Activated CD4-positive, alpha-beta T cell treated with anti-CD3 and anti-CD28 coated beads, Interleukin-2, amount 50 U/mL, for 4 hours (primary cell): ENCODE results near the gene ZSWIM4.

Experiments used
- DNase-seq, 2 experiments: peaks; one replicate each; pipeline ENCODE4 v3.0.0-alpha.2; 2020

Gene ZSWIM4

DNA sequence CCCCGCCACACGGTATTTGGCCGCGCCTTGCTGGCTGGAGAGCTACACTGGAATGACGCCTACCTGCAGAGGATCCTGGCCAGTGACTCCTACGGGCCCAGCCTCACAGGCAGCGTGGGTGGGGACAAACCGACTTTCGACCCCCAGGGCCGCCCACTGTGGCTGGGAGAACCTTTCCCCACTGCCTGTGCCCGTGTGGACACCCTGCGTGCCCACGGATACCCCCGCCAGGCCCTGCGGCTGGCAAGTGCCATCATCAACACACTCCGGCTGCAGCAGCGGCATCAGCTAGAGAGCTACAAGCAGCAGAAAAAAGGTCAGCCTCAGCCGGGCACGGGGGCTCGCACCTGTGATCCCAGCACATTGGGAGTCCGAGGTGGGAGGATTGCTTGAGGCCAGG is 19.3 kb downstream of the ZSWIM4 start:
- DNase-seq = no peak

DNA sequence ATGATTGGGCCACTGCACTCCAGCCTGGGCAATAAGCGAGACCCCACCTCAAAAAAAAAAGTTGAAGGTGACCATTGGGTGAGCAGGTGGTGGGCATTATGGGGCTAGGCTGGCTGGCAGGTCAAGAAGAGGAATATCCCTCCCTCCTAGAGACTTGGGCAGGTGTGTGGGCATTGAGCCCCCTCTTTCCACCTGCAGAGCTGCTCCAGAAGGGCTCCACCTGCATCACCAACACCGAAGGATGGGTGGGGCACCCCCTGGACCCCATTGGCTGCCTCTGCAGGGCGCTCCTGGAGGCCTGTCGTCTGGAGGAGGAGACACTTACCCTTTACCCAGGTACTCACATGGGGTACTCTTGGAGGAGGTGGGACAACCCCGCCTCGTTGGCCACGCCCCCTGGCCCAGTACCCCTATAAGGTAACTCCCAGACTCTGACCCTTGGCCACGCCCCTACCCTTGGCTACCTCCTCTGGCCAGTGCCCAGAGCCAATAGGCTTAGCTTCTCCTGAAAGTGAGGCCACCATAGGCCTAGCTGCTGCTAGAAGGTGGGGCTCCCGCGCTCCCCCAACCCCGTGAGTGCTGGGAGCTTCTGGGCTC is 21.9 kb downstream of the ZSWIM4 start:
- DNase-seq = no peak

DNA sequence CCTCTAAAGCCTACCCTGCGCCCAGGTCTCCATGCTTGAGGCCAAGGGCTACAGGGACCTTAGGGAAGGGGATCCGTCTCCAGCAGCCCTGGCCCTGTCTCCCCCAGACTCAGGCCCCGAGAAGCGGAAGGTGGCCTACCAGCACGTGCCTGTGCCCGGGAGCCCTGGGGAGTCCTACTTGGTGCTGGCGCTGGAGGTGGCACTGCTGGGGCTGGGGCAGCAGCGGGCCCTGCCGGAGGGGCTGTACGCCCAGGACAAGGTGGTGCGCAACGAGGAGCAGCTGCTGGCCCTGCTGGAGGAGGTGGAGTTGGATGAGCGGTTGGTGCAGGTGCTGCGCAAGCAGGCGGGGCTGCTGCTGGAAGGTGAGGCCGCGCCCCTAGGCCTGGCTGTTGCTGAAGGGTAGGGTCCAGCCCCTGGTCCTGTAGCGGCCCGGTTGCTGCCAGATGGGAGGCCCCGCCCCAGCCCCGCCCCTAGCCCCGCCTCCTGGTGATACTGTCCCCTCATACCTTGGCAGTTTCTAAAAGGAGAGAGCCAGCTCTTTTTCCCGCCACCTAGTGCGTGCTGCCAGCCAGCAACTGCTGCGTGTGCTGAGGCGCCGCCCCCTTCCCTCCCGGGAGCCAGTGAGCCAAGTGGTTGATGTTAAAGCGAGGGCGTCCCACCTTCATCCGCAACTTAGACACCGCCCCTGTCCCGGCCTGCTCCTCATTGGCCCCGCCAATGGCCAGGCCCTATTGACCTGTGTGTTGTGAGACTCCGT is 22.6 kb downstream of the ZSWIM4 start:
- no peak for DNase-seq

DNA sequence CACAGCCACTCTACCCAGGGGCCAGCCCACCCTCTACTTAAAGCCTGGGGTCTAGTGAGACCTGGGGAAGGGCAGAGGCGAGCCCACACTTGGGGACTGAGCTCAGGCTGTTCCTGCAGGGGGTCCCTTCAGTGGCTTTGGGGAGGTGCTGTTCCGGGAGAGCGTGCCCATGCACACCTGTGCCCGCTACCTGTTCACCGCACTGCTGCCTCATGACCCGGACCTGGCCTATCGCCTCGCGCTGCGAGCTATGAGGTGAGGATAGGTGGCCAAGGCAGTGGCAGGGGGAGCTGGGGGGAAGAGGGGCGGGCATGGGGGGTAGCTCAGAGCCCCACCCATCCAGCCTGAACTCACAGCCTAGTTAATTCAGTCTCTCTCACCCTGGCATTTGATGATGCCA is 24.0 kb downstream of the ZSWIM4 start:
- no peak for DNase-seq

DNA sequence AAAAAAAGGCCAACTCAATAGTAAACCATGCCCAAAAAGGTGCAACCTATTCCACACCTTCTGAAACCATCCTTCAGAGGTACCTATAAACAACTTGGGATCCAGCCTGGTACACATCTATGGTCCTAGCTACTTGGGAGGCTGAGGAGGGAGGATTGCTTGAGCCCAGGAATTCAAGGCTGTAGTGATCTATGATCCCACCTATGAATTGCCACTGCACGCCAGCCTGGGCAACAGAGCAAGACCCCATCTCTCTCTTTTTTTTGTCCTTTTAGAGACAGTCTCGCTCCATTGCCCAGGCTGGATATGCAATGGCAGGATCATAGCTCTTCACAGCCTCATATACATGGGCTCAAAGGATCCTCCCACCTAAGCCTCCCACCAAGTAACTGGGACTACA is 26.0 kb downstream of the ZSWIM4 start:
- DNase-seq = no peak

DNA sequence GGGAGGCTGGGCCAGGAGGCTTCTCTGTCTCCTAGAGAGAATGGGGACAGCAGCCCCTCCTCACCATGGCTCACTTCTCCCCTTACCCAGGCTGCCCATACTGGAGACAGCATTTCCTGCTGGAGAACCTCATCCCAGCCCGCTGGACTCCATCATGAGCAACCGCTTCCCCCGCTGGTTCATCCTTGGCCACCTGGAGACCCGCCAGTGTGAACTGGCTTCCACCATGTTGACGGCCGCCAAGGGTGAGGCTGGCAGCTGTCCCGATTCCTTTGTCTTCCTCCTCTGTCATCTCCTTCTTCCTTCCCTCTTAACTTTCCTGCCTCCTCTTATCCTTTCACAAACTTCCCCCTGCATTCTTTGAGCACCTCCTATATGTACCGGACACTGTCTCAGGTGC is 28.0 kb downstream of the ZSWIM4 start:
- DNase-seq = no peak

DNA sequence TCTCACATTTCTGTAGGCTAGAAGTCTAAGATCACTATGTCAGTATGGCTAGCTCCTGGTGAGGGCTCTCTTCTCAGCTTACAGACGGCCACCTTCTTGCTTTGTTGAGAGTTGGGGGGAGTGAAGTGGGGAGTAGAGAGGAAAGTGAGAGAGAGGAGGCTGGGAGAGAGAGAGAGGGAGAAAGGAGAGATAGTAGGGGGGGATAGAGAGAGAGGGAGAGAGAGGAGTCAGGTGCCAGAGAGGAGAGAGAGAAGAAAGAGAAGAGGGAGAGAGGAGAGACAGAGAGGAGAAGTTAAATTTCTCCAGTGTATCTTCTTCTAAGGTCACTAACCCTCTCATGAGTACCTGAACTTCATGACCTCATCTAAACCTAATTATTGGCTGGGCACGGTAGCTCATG is 28.7 kb downstream of the ZSWIM4 start:
- no peak for DNase-seq

DNA sequence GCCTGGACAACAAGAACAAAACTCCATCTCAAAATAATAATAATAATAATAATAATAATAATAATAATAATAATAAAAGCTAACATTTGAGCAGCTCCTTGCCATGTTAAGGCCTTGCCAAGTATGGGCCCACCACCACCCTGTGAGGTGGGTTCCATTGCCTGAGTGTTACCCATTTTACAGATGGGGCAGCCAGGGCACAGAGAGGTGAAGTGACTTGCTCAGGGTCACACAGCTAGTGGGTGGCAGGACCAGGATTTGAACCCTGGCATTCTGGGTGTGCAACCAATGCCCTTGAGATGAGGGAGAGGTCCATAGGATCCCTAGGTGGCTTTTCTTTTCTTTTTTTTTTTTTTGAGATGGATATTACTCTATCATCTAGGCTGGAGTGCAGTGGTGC is 29.5 kb downstream of the ZSWIM4 start:
- DNase-seq = no peak

DNA sequence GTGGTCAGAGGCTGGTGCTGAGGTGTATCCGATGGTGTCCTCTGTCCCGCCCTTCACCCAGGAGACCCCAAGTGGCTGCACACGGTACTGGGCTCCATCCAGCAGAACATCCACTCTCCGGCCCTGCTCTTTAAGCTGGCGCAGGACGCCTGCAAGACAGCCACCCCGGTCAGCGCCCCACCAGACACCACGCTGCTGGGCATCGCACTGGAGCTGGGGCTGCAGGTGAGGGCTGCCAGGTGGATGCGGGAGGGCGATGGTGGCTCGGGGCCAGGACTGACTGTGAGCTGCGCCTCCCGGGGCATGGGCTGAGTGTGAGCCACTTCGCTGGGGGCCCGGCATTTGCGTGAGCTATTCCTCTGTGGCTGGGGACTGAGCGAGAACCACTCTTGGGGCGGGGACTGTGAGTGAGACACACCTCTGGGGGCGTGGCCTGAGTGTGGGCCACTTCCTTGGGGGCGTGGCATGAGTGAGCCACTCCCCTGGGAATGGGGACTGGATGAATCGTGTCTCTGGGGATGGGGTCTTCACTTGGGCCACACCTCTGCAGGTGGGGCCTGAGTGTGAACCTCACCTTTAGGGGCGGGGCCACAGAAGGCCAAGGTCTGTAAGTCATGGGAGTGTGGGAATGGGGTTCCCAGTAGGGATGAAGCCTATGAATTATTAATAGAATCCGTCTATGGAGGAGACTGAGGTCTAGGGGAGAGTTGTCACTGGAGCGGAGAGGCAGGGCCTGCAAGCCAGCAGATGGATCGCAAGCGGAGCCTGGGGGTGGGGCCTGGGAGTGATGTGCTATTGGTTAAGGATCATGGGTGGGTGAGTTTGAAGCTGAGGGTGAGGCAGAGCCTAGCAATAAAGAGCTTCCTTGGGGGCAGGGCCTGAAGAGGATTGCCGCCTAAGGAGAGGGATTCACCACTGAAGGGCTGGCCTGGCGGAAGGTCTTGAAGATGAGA is 30.5 kb downstream of the ZSWIM4 start:
- DNase-seq = no peak

DNA sequence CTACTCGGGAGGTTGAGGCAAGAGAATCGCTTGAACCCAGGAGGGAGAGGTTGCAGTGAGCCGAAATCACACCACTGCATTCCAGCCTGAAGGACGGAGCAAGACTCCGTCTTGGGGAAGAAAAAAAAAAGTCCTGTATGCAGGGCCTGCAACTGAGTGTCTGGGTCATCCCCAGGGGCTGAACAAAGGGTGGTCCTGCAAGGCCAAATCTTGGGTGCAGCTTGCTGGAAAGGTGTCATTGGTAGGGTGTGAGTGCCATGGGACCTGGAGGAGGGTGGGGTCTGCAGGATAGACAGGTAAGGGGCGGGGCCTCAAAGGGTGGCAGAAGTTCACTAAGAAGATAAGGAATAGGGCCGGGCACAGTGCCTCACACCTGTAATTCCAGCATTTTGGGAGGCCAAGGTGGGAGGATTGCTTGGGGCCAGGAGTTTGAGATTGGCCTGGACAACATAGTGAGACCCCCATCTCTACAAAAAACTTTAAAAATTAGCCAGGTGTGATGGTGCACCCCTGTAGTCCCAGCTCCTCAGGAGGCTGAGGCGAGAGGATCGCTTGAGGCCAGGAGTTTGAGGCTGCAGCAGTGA is 31.5 kb downstream of the ZSWIM4 start:
- DNase-seq = no peak

DNA sequence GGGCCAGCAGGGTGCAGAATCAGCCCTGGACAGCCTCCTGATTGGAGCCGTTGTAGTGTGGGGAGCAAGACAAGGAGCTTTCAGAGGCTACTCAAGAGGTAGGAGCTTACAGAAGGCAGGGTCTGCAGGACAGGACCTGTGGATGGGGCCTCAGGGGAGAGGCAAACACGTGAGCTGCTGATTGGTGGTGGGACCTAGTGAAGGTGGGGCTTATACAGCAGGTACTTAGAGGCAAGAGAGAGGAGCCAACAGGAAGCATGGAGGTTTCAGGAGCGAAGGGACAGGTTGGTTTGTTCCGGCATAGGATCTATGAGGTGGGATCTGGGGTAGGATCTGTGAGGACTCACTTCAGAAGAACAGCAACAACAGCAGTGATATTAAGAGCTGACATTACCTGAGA is 32.4 kb downstream of the ZSWIM4 start:
- DNase-seq = no peak

DNA sequence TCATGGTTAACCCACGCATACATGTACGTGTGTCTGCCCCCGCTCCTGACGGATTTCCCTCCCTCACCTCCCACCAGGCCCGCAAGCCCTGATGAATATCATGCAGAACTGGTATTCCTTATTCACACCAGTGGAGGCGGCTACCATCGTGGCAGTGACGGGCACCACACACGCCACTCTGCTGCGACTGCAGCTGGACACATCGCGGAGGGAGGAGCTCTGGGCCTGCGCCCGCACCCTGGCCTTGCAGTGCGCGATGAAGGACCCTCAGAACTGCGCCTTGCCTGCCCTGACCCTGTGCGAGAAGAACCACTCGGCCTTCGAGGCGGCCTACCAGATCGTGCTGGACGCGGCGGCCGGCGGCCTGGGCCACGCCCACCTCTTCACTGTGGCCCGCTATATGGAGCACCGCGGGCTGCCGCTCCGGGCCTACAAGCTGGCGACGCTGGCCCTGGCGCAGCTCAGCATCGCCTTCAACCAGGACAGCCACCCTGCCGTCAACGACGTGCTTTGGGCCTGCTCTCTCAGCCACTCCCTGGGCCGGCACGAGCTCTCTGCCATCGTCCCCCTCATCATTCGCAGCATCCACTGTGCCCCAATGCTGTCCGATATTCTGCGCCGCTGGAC is 35.0 kb downstream of the ZSWIM4 start:
- DNase-seq = no peak

DNA sequence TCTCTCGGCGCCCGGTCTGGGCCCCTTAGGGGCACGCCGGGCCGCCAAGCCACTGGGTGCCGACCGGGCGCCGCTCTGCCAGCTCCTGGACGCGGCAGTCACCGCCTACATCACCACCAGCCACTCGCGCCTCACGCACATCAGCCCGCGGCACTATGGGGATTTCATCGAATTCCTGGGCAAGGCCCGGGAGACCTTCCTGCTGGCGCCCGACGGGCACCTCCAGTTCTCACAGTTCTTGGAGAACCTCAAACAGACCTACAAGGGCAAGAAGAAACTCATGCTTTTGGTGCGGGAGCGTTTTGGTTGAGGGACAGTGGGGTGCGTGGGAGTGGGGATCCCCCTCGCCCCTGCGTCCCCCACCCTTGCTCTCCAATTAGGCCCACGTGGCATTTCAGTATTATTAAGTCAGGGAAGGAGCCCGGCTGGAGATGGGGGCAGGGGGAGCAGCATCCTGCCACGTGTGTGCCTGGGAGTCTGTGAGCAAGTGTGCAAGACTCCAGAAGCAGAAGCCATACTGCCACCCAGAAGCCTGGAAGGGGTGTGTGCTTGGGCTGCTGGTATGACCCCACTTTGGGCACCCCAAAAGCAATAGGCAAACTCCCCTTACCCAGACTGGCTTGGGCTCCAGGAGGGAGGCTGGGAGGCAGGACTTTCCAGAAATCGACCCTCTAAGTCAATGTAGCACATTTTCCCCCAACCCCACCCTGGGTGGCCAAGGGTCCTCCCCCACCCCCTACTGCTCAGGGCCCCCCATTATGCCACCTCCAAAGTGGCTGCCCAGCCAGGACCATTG is 35.7 kb downstream of the ZSWIM4 start:
- DNase-seq = no peak

DNA sequence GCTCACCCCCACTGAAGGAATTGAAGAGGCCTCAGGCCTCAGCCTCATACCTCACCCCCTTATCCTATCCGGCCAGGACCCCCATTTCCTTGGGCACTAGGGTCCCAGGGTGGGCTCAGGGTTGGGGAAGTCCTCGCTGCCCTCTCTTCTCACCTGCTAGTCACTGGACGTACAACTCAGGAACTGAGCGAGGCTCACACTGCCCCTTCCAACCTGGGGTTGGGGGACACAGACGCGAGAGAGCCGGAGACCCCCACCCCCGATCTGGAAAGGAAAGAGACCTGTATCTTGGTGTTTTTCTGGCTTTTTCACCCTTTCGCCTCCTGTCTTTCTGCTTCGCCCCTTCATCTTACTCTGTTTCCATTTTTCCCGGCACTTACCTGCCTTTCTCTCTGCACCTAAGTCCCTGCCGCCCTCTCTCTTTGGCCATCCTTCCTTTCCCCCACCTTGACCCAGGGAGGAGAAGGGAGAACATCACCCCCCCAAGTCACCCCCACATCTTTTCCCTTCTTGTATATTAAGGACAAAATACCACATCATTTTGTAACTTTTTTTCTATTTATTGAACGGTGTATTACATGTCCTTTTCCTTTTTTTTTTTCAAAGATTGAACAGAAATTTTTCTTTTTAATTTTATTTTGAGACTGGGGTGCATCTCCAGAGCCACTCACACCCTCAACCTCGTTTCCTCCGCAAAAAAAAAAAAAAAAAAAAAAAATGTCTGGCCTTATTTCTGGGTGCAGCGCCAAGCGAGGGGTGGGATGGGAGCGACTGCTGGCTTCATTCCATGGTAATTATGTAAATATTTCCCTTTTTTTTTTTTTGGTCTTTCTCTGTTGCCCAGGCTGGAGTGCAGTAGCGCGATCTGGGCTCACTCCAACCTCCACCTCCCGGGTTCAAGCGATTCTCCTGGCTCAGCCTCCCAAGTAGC is 36.6 kb downstream of the ZSWIM4 start:
- DNase-seq = no peak

DNA sequence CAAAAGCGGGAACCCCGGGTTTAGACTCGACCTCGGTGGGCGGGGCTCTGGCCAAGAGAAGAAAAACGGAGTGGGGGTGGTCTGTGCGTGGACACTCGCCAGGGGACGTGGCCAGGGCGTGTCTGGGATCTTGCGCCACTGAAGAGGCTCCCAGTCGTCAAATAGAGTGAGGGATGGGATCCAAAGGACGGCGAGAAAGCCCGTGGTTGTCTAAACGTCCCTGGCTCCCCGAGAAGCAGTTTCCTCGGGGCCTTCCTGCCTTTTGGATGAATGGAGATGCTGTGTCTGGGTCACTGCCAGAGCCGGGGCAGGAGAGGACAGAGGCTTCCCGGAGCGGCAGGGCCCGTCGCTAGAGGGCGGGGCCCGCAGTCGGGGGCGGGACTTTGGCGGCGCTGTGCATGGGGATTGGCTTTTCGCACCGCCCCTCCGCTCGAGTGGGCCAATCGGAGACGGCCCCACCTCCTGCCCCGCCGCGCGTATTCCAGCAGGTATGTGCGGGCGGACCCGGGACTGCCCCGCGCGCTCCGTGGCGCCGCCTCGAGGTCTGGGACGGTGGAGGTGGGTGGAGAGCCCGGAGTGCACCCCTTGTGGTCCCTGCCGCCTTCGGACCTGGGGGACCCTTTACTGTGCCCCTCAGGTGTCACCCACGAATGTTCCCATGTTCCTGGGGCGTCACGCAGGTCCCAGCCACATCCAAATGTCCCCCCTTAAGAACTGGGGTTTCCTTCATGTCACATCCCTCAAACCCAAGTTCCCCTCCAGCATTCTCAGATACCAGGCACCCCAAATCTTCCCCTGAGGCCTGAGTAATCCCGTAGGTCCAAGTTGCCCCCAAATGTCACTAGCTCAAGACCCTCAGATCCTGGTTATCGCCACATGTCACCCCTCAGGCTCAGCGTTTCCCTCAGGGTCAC is 38.3 kb downstream of the ZSWIM4 start:
- peak; percentile 89 to 90 for DNase-seq

DNA sequence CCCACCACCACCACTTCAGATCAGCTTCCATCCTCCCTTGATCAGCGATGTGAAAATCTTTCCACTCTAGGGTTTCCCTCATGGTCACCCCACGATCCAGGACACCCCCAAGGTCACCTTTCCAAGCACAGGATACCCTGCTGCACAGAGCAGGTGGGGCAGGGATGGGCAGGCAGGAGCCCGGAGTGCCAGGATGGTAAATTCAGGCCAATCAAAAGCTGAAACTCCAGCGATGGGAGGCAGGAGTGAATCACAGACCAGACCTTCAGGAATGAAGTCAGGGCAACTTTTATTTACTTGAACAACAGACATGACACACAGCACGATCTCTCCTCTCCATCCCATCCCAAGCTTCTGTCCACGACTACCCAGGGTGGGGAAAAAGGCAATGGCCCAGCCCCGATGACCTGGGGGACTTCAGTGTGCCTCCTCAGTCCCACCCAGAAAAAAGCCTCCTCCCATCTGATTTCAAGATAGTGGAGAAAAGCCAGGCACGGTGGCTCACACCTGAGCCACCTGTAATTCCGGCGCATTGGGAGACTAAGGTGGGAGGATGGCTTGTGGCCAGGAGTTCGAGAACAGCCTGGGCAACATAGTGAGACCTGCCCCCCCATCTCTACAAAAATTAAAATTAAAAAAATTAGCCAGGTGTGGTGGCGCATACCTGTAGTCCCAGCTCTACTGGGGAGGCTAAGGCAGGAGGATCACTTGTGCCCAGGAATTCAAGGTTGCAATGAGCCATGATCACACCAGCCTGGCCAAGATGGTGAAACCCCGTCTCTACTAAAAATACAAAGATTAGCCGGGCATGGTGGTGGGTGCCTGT is 39.2 kb downstream of the ZSWIM4 start:
- no peak for DNase-seq

DNA sequence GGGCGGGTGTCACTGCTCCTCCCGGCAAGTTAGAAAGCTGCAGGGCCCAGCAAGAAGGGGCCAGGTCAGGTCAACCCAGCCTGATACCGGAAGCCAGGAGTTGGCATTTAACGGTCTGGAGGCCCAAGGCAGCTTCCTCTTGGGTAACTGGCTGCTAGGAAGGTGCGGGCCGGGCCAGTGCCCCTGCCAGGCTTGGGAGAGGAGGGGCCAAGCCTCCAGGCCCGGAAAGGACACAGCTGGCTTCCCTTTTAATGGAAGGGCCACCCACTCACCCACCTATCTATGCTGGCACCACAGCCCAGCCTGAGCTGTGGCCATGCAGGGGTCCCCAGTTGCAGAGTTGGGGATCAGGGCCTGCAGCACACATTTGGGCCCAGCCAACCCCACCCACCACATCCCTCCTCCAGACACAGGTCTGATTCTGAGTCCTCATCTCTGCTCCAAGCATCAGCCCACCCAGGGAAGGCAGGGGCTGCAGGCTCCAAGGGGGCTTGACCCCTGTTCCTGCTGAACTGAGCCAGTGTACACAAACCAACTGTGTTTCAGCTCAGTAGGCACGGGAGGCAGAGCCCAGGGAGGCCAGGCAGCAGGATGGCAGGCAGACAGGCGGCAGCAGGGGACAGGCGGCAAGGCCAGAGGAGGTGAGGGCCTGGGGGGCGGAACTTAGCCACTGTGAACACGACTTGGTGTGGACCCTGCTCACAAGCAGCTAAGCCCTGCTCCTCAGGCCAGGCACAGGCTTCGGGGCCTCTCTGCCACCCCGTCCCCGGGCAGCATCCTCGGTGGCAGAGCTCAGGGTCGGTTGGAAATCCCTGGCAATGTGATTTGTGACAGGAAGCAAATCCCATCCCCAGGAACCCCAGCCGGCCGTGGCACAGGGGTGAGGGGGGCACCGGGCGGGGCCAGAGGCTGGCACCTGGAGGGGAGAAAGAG is 40.8 kb downstream of the ZSWIM4 start:
- no peak for DNase-seq
